HepG2 (cell line): ENCODE measurements around the gene TP63.

Experiments
- CBFB ChIP-seq: sonication (generic); formaldehyde crosslinking; IDR thresholded peaks from 2 replicates; pipeline ENCODE4 v1.4.0; 2020; ENCODE audit warnings: missing genetic modification reagents
- CBX2 ChIP-seq, 2 experiments: fragments of 200-600 bp in 1 of 2; sonication (generic); formaldehyde crosslinking in 1 of 2; IDR thresholded peaks; 2 replicates each; pipeline versions ENCODE4 v1.7.0 to v1.8.1; 2018 to 2022; ENCODE audit warnings: low read depth in 2 of 2, low read length in 1 of 2, mild to moderate bottlenecking in 1 of 2, missing genetic modification reagents in 1 of 2
- CEBPB ChIP-seq: IDR thresholded peaks from 2 replicates; pipeline ENCODE4 v1.6.1; 2011; ENCODE audit warnings: low read depth, low read length, improper control_type of control experiment, borderline replicate concordance
- EZH2 ChIP-seq: conservative IDR thresholded peaks from 2 replicates; pipeline ENCODE4 v1.6.1; 2012; ENCODE audit warnings: mild to moderate bottlenecking, low read depth, low read length, moderate library complexity
- FOXC1 ChIP-seq: sonication (generic); formaldehyde crosslinking; IDR thresholded peaks from 2 replicates; pipeline ENCODE4 v1.8.0; 2022; ENCODE audit warnings: mild to moderate bottlenecking, missing genetic modification reagents, borderline replicate concordance
- FOXM1 ChIP-seq: sonication (generic); formaldehyde crosslinking; IDR thresholded peaks from 2 replicates; pipeline ENCODE4 v1.5.0; 2020; ENCODE audit warnings: missing genetic modification reagents
- GLI4 ChIP-seq: sonication (generic); formaldehyde crosslinking; IDR thresholded peaks from 2 replicates; pipeline ENCODE4 v1.5.1; 2020; ENCODE audit warnings: missing genetic modification reagents, mild to moderate bottlenecking, moderate library complexity, borderline replicate concordance
- MEF2D ChIP-seq: sonication (generic); formaldehyde crosslinking; IDR thresholded peaks from 2 replicates; pipeline ENCODE4 v1.5.1; 2020; ENCODE audit warnings: mild to moderate bottlenecking, missing genetic modification reagents
- POLR2A ChIP-seq, 2 experiments: IDR thresholded peaks; 2 replicates each; pipeline ENCODE4 v1.6.1; 2011; ENCODE audit warnings: low read depth in 2 of 2, low read length in 2 of 2, mild to moderate bottlenecking in 1 of 2, moderate library complexity in 1 of 2; ENCODE audit not compliant: insufficient read depth in 1 of 2
- RBFOX2 ChIP-seq: fragments of 200-400 bp; formaldehyde crosslinking; IDR thresholded peaks from 2 replicates; pipeline ENCODE4 v1.6.1; 2017; ENCODE audit warnings: low read depth, mild to moderate bottlenecking, low read length
- SETDB1 ChIP-seq: sonication (generic); formaldehyde crosslinking; IDR thresholded peaks from 2 replicates; pipeline ENCODE4 v1.5.1; 2020; ENCODE audit warnings: missing genetic modification reagents, mild to moderate bottlenecking, borderline replicate concordance
- TBP ChIP-seq: sonication (generic); formaldehyde crosslinking; IDR thresholded peaks from 2 replicates; pipeline ENCODE4 v1.5.0; 2020; ENCODE audit warnings: missing genetic modification reagents
- XRCC5 ChIP-seq: fragments of 200-400 bp; formaldehyde crosslinking; optimal IDR thresholded peaks from 2 replicates; pipeline ENCODE3; 2017; ENCODE audit warnings: mild to moderate bottlenecking, low read length
- TF ChIP-seq, protein P1 (sequence below): sonication (generic); formaldehyde crosslinking; IDR thresholded peaks from 2 replicates; pipeline ENCODE4 v1.5.0; 2020; ENCODE audit warnings: missing genetic modification reagents, mild to moderate bottlenecking, borderline replicate concordance

DNA sequence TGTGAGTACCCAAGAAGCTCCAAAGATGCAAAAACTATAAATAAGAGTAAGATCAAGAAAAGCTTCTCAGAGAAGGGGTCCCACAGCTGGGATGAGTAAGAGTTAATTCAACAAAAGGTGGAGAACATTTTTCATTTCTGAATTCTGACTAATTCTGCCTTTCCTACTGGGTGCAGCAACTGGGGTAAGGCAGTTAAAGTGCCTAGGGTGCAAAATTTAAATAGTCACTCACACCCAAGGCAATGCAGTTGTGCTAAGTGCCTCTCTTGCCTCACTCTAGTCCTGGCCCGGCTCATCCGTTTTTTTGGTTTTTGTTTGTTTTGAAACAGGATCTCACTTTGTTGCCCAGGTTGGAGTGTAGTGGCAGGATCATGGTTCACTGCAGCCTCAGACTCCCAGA lies 240.2 kb downstream of the TP63 start:
- TF ChIP-seq FOXC1 (no peak), CEBPB (no peak), XRCC5 (no peak), CBFB (CRISPR knock-in tag) (no peak), GLI4 (no peak), TBP (CRISPR knock-in tag) (no peak), SETDB1 (CRISPR knock-in tag) (no peak), EZH2 (no peak), FOXM1 (CRISPR knock-in tag) (no peak), RBFOX2 (no peak), POLR2A (IDR thresholded peaks at IDR 0.05; ENCODE audit: insufficient read depth in 1 of 2, low read depth in 2 of 2, low read length in 2 of 2) (no peak), MEF2D (no peak), CBX2 (IDR thresholded peaks at IDR 0.05; ENCODE audit: low read depth, low read length) (no peak), CBX2 (CRISPR knock-in tag; IDR thresholded peaks at IDR 0.05; ENCODE audit: low read depth) (no peak)
- TF ChIP-seq, protein P1, sequence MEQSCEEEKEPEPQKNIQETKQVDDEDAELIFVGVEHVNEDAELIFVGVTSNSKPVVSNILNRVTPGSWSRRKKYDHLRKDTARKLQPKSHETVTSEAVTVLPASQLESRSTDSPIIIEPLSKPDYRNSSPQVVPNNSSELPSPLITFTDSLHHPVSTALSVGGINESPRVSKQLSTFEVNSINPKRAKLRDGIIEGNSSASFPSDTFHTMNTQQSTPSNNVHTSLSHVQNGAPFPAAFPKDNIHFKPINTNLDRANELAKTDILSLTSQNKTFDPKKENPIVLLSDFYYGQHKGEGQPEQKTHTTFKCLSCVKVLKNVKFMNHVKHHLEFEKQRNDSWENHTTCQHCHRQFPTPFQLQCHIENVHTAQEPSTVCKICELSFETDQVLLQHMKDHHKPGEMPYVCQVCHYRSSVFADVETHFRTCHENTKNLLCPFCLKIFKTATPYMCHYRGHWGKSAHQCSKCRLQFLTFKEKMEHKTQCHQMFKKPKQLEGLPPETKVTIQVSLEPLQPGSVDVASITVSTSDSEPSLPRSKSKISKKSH (CRISPR knock-in tag), result no peak
